GM18508 (cell line): ENCODE data around the gene GRIK4.

Experiments
- ATAC-seq: cut with Tn5 transposase; IDR thresholded peaks from one replicate; pipeline ENCODE4 v1.9.1; 2021; ENCODE audit warnings: moderate number of reproducible peaks; ENCODE audit not compliant: insufficient read depth, unreplicated experiment

GRIK4 gene

GRCh38 chr11:120657306-120658070 is 145.9 kb downstream of the GRIK4 start:
- ATAC-seq: no peak

- ATAC-seq: no peak
Measured at GRCh38 chr11:120658071-120658423, 146.5 kb downstream of the GRIK4 start.

- ATAC-seq: no peak
Measured at GRCh38 chr11:120659076-120659475, 147.5 kb downstream of the GRIK4 start.

- no peak for ATAC-seq
Measured at GRCh38 chr11:120660024-120660565, 148.5 kb downstream of the GRIK4 start.

- ATAC-seq: no peak
Measured at GRCh38 chr11:120662071-120662676, 150.6 kb downstream of the GRIK4 start.

GRCh38 chr11:120663142-120663541 is 151.6 kb downstream of the GRIK4 start:
- ATAC-seq: no peak

- no peak for ATAC-seq
Measured at GRCh38 chr11:120666121-120666639, 154.6 kb downstream of the GRIK4 start.

- ATAC-seq: no peak
Measured at GRCh38 chr11:120667281-120667680, 155.7 kb downstream of the GRIK4 start.

GRCh38 chr11:120667934-120668333 is 156.4 kb downstream of the GRIK4 start:
- no peak for ATAC-seq

- ATAC-seq: no peak
Measured at GRCh38 chr11:120668537-120668936, 157.0 kb downstream of the GRIK4 start.

GRCh38 chr11:120674542-120674941 is 163.0 kb downstream of the GRIK4 start:
- no peak for ATAC-seq

GRCh38 chr11:120675171-120675570 is 163.6 kb downstream of the GRIK4 start:
- ATAC-seq: no peak

- ATAC-seq: no peak
Measured at GRCh38 chr11:120676991-120677390, 165.4 kb downstream of the GRIK4 start.

GRCh38 chr11:120680322-120680721 is 168.8 kb downstream of the GRIK4 start:
- ATAC-seq: no peak

- no peak for ATAC-seq
Measured at GRCh38 chr11:120681434-120682331, 170.1 kb downstream of the GRIK4 start.

- no peak for ATAC-seq
Measured at GRCh38 chr11:120682332-120682649, 170.7 kb downstream of the GRIK4 start.

GRCh38 chr11:120682866-120683265 is 171.3 kb downstream of the GRIK4 start:
- no peak for ATAC-seq

GRCh38 chr11:120686516-120686915 is 175.0 kb downstream of the GRIK4 start:
- no peak for ATAC-seq

- no peak for ATAC-seq
Measured at GRCh38 chr11:120688163-120688562, 176.6 kb downstream of the GRIK4 start.

GRCh38 chr11:120689596-120690275 is 178.2 kb downstream of the GRIK4 start:
- ATAC-seq: no peak
